SH-SY5Y (cell line): ENCODE measurements around the gene CYP4F12.

Source experiments
- GATA2 ChIP-seq: IDR thresholded peaks from 2 replicates; pipeline ENCODE4 v1.6.1; 2011; ENCODE audit warnings: mild to moderate bottlenecking, low read depth, low read length
- GATA3 ChIP-seq: IDR thresholded peaks from 2 replicates; pipeline ENCODE4 v1.6.1; 2011; ENCODE audit warnings: low read depth, mild to moderate bottlenecking, low read length, moderate library complexity

GRCh38 chr19:15733895-15734294 is 61.0 kb downstream of the CYP4F12 start:
- TF ChIP-seq GATA2 (no peak), GATA3 (no peak)
